GM12874 (cell line): ENCODE data around the gene SEMA3E.

Experiments
- TF ChIP-seq, protein P1 (sequence below): IDR thresholded peaks from 2 replicates; pipeline ENCODE4 v1.5.1; 2011; ENCODE audit warnings: low read depth, mild to moderate bottlenecking, control low read depth, low read length, moderate library complexity; ENCODE audit not compliant: insufficient read depth

SEMA3E gene

DNA sequence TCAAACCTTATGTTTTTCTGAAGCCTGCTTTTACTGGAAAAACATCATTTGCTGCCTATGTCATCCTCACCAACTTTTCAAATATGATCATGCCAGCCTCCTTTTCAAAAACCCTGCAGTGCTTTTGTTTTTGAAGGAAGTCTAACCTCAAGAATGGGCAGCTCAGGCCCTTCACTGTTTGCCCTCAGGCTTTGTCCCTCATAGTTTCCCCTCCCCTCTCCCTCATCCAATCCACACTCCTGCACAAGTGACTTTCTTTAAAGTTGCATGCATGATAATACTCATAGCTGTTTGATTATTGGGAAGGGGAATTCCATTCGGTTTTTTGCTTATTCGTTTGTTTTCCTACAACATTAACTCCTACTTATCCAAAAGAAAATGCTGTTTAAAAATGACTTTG, 219.4 kb downstream of the SEMA3E start:
- TF ChIP-seq, protein P1, sequence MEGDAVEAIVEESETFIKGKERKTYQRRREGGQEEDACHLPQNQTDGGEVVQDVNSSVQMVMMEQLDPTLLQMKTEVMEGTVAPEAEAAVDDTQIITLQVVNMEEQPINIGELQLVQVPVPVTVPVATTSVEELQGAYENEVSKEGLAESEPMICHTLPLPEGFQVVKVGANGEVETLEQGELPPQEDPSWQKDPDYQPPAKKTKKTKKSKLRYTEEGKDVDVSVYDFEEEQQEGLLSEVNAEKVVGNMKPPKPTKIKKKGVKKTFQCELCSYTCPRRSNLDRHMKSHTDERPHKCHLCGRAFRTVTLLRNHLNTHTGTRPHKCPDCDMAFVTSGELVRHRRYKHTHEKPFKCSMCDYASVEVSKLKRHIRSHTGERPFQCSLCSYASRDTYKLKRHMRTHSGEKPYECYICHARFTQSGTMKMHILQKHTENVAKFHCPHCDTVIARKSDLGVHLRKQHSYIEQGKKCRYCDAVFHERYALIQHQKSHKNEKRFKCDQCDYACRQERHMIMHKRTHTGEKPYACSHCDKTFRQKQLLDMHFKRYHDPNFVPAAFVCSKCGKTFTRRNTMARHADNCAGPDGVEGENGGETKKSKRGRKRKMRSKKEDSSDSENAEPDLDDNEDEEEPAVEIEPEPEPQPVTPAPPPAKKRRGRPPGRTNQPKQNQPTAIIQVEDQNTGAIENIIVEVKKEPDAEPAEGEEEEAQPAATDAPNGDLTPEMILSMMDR, result no peak

DNA sequence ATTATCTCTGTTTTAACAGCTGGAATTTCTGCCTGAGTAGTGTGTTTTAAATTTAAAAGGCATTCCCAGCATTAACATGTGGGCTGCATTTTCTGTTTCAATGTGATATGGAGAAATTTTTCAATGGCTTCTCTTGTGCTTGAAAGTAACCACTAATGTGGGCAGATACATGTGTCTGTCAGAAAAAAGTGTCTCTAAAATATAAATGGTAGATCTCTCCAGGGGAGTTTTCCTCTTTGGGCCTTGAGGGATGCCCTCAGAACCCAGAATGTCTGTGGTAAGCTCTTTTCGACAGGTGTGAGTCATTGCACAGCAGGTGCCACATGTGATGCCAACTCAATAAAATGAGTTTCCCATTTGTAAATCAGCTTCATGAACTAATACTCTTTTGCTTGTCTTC, 221.1 kb downstream of the SEMA3E start:
- TF ChIP-seq, protein P1, result no peak

GRCh38 chr7:83426325-83426724, 222.6 kb downstream of the SEMA3E start:
- TF ChIP-seq, protein P1, result no peak

DNA sequence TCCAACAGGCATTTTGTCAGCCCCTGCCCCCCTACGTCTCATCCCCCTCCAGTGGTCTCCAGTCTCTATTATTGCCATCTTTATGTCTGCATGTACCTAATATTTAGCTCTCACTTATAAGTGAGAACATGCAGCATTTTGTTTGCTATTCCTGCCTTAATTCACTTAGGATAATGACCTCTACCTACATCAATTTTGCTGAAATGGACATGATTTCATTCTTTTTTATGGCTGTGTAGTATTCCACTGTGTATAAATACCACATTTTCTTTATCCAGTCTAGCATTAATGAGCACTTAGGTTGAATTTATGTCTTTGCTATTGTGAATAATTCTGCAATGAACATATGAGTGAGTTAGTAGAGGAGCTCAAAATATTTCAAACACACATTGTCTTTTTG, 229.9 kb downstream of the SEMA3E start:
- TF ChIP-seq, protein P1, result no peak

- TF ChIP-seq, protein P1, result no peak
Observed at GRCh38 chr7:83415840-83416239, 233.1 kb downstream of the SEMA3E start.

DNA sequence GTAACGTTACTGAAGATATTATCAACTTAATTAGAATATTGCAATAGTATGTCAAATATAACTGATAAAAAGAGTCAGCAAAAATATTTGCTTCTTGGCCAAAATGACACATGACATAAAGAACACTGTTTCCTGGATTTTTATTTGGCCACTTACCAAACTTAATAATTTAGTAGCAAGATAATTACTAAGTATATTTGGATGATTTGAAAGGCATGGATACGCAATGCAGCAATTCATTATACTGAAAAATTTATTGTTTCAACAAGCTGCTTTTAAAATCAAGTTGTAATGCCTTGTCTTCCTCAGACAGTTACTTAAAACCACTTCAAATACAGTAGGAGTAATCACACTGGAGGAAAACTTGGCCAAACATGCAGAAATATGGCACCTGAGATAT, 234.0 kb downstream of the SEMA3E start:
- TF ChIP-seq, protein P1, result no peak

- TF ChIP-seq, protein P1, result no peak
Observed at GRCh38 chr7:83413831-83414230, 235.1 kb downstream of the SEMA3E start.

GRCh38 chr7:83413424-83413823, 235.5 kb downstream of the SEMA3E start:
- TF ChIP-seq, protein P1, result no peak
